ENCODE results near the gene NCAN. TPM values are rescaled to one million over a fixed set of nuclear protein-coding genes. Genes with fewer than 3 reads are reported as not detected.

Gene NCAN
- total RNA-seq, 1 experiment from 2014 or later, result 0.15 TPM

DNA sequence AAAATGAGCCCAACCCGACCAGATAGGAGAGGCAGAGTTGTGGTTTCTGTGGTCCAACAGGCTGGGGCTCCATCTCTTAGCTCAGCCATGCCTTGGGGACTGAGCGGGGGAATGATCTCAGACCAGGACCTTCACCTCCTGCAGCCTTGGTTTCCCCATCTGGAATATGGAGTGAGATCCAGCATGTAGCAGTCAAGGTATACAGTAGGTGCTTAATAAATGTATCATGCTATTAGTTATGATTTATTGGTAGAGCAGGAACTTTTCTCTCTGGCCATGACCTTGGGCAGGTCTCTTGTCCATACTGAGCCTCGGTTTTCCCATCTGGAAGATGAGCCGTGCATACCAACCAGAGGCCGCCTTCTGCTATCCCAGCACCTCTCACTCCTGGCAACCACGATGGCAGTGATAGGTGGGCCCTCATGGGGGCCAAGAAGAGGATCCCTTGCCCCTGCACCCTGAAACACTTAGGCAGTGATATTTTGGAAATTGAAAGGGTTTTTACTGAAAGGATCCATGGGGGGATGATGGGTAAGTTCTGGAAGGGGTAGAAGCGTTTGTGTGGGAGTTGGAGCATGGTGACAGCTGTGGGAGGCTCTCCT is 52.2 kb downstream of the NCAN start:
- H3K36me3 ChIP-seq (ENCODE audit: control insufficient read depth, insufficient read depth, low read length), result no peaks in the 10 kb centered on the region
- POLR2A ChIA-PET, result no interaction called here
- CTCF ChIA-PET, result no interaction called here
- no TSS peak for BruUV-seq (replicated peaks)
- H3K27ac ChIP-seq (ENCODE audit: low read length), result no peak overlapping the region
- TF ChIP-seq, protein P1, sequence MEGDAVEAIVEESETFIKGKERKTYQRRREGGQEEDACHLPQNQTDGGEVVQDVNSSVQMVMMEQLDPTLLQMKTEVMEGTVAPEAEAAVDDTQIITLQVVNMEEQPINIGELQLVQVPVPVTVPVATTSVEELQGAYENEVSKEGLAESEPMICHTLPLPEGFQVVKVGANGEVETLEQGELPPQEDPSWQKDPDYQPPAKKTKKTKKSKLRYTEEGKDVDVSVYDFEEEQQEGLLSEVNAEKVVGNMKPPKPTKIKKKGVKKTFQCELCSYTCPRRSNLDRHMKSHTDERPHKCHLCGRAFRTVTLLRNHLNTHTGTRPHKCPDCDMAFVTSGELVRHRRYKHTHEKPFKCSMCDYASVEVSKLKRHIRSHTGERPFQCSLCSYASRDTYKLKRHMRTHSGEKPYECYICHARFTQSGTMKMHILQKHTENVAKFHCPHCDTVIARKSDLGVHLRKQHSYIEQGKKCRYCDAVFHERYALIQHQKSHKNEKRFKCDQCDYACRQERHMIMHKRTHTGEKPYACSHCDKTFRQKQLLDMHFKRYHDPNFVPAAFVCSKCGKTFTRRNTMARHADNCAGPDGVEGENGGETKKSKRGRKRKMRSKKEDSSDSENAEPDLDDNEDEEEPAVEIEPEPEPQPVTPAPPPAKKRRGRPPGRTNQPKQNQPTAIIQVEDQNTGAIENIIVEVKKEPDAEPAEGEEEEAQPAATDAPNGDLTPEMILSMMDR (IDR thresholded peaks at IDR 0.05), result no peak
- TF ChIP-seq SIN3A (IDR thresholded peaks at IDR 0.05; ENCODE audit: borderline replicate concordance, insufficient read depth, low read depth, low read length) (no peak), TCF7L2 (IDR thresholded peaks at IDR 0.05; ENCODE audit: low read depth, low read length) (no peak), POLR2AphosphoS5 (IDR thresholded peaks at IDR 0.05; ENCODE audit: low read depth, low read length) (no peak)
- TF ChIP-seq, protein P2, sequence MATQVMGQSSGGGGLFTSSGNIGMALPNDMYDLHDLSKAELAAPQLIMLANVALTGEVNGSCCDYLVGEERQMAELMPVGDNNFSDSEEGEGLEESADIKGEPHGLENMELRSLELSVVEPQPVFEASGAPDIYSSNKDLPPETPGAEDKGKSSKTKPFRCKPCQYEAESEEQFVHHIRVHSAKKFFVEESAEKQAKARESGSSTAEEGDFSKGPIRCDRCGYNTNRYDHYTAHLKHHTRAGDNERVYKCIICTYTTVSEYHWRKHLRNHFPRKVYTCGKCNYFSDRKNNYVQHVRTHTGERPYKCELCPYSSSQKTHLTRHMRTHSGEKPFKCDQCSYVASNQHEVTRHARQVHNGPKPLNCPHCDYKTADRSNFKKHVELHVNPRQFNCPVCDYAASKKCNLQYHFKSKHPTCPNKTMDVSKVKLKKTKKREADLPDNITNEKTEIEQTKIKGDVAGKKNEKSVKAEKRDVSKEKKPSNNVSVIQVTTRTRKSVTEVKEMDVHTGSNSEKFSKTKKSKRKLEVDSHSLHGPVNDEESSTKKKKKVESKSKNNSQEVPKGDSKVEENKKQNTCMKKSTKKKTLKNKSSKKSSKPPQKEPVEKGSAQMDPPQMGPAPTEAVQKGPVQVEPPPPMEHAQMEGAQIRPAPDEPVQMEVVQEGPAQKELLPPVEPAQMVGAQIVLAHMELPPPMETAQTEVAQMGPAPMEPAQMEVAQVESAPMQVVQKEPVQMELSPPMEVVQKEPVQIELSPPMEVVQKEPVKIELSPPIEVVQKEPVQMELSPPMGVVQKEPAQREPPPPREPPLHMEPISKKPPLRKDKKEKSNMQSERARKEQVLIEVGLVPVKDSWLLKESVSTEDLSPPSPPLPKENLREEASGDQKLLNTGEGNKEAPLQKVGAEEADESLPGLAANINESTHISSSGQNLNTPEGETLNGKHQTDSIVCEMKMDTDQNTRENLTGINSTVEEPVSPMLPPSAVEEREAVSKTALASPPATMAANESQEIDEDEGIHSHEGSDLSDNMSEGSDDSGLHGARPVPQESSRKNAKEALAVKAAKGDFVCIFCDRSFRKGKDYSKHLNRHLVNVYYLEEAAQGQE (IDR thresholded peaks at IDR 0.05; ENCODE audit: insufficient read depth in 1 of 2, low read depth in 2 of 2, low read length in 1 of 2), result no peak
- intact Hi-C loops (cut with micrococcal nuclease; ENCODE audit: unreplicated experiment), result no loop called here
- H3K4me3 ChIP-seq (ENCODE audit: low read depth in 2 of 2, low read length in 2 of 2), result no peak overlapping the region
- no peaks in the 10 kb centered on the region for H3K4me1 ChIP-seq (ENCODE audit: control insufficient read depth, insufficient read depth, low read length)
- in situ Hi-C loops (cut with HindIII; ENCODE audit: low pct_unique_long_range_greater_than_20kb, low sequenced_read_pairs), result no loop called here
- no peak for DNase-seq (ENCODE audit: low read depth, low spot score)
- no peak for ATAC-seq
- H3K9me3 ChIP-seq (ENCODE audit: control insufficient read depth, insufficient read depth, low read depth, low read length), result no peaks in the 10 kb centered on the region
- no peaks in the 10 kb centered on the region for H3K27me3 ChIP-seq (ENCODE audit: control insufficient read depth, insufficient read depth, low read length)

DNA sequence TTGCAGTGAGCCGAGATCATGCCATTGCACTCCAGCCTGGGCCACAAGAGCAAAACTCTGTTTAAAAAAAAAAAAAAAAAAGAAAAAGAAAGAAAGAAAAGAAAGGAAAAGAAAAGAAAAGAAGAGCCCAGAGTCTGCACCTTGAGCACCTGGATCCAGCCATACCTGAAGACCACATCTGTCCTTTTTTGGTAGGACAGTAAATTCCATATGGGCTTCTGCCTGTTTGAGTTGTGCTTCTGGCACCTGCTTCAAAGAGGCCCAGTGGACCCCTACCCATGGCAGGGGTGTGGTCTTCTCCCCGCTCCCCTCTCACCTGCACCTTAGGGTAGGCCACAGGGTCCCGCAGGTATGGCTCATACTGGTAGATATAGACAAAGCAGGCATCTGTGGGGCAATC is 55.5 kb downstream of the NCAN start:
- CTCF ChIA-PET, result no interaction called here
- no peak for DNase-seq (ENCODE audit: low read depth, low spot score)

DNA sequence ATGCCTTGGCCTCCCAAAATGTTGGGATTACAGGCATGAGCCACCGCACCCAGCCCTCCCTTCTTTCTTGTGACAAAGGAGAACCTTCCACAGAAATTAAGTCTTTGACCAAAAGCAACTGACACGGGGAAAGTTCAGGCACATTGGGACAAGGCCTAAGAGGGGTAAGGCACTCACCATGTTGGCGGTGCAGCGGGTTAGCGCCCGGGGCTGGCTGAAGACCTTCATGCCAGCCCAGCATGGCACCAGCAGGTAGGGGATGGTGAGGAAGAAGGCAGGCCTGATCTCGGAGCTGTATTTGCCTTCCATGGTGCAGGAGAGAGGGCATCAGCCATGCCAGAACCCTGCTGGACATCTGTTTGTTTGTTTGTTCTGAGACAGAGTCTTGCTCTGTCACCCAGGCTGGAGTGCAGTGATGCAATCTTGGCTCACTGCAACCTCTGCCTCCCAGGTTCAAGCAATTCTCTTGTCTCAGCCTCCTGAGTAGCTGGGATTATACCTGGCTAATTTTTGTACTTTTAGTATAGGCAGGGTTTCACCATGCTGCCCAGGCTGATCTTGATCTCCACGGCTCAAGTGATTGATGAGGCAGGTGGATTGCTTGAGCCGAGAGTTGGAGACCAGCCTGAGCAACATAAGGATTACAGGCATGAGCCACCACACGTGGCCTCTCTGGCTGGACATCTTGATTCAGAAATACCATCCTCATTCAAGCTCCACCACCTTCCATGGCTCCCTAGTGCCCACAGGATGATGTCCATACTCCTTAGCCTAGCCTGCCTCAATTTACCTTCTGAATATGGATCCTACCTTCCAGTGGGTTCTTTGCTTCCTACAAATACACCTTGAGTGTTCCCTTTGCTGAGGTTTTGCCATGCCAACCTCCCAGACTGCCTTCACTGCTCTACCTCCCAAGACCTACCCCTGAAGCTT is 57.0 kb downstream of the NCAN start:
- TF ChIP-seq, protein P2 (IDR thresholded peaks at IDR 0.05; ENCODE audit: insufficient read depth in 1 of 2, low read depth in 2 of 2, low read length in 1 of 2), result no peak
- TF ChIP-seq SIN3A (IDR thresholded peaks at IDR 0.05; ENCODE audit: borderline replicate concordance, insufficient read depth, low read depth, low read length) (no peak), TCF7L2 (IDR thresholded peaks at IDR 0.05; ENCODE audit: low read depth, low read length) (no peak), POLR2AphosphoS5 (IDR thresholded peaks at IDR 0.05; ENCODE audit: low read depth, low read length) (no peak)
- TF ChIP-seq, protein P1 (IDR thresholded peaks at IDR 0.05), result no peak
- ATAC-seq (no peak), DNase-seq (ENCODE audit: low read depth, low spot score) (no peak)
- no peak overlapping the region for H3K4me3 ChIP-seq (ENCODE audit: low read depth in 2 of 2, low read length in 2 of 2)
- ChIA-PET POLR2A (no interaction called here), CTCF (no interaction called here)
- no peaks in the 10 kb centered on the region for H3K4me1 ChIP-seq (ENCODE audit: control insufficient read depth, insufficient read depth, low read length)
- no peaks in the 10 kb centered on the region for H3K36me3 ChIP-seq (ENCODE audit: control insufficient read depth, insufficient read depth, low read length)
- H3K27ac ChIP-seq (ENCODE audit: low read length), result no peak overlapping the region
- H3K9me3 ChIP-seq (ENCODE audit: control insufficient read depth, insufficient read depth, low read depth, low read length), result no peaks in the 10 kb centered on the region
- in situ Hi-C loops (cut with HindIII; ENCODE audit: low pct_unique_long_range_greater_than_20kb, low sequenced_read_pairs), result no loop called here
- intact Hi-C loops (cut with micrococcal nuclease; ENCODE audit: unreplicated experiment), result no loop called here
- no TSS peak for BruUV-seq (replicated peaks)
- no peaks in the 10 kb centered on the region for H3K27me3 ChIP-seq (ENCODE audit: control insufficient read depth, insufficient read depth, low read length)

More for the DNA sequence above, 55.5 kb downstream of the NCAN start:
- H3K4me3 ChIP-seq (ENCODE audit: low read depth in 2 of 2, low read length in 2 of 2), result no peak overlapping the region
- POLR2A ChIA-PET, result no interaction called here
- ATAC-seq, result no peak
- in situ Hi-C loops (cut with HindIII; ENCODE audit: low pct_unique_long_range_greater_than_20kb, low sequenced_read_pairs) (no loop called here), intact Hi-C loops (cut with micrococcal nuclease; ENCODE audit: unreplicated experiment) (no loop called here)
- no peaks in the 10 kb centered on the region for H3K9me3 ChIP-seq (ENCODE audit: control insufficient read depth, insufficient read depth, low read depth, low read length)
- TF ChIP-seq POLR2AphosphoS5 (IDR thresholded peaks at IDR 0.05; ENCODE audit: low read depth, low read length), result no peak
- no peaks in the 10 kb centered on the region for H3K27me3 ChIP-seq (ENCODE audit: control insufficient read depth, insufficient read depth, low read length)
- H3K36me3 ChIP-seq (ENCODE audit: control insufficient read depth, insufficient read depth, low read length), result no peaks in the 10 kb centered on the region
- no peaks in the 10 kb centered on the region for H3K4me1 ChIP-seq (ENCODE audit: control insufficient read depth, insufficient read depth, low read length)
- no peak overlapping the region for H3K27ac ChIP-seq (ENCODE audit: low read length)
- no TSS peak for BruUV-seq (replicated peaks)
